Esophagus squamous epithelium (tissue), 5 donors: Measurements from ENCODE around the gene CYP2C19. TPM values are rescaled to one million over a fixed set of nuclear protein-coding genes. Genes with fewer than 3 reads are reported as not detected.
"Not testable (repeated sequence)": the region's sequence is repeated elsewhere in the genome, so short reads cannot be mapped to it uniquely, and the experiment has no call there.

ENCODE experiments used
- DNase-seq: peaks from one replicate; lab custom pipeline; 2025; lab: John Stamatoyannopoulos, UW
- H3K27ac ChIP-seq, 4 donors: fragments of 200-600 bp; sonication (generic); one replicate each; pipeline ENCODE4 v1.5.1; 2016 to 2019; ENCODE audit warnings: mild to moderate bottlenecking in 1 of 4
- H3K27me3 ChIP-seq, 4 donors: fragments of 200-600 bp; sonication (generic); 1 replicate in 3 of 4; 2 replicates in 1 of 4; pipeline versions ENCODE4 v1.5.1 to v1.6.0; 2017 to 2021; ENCODE audit warnings: antibody characterized with exemption in 1 of 4
- H3K36me3 ChIP-seq, 3 donors: fragments of 200-600 bp; sonication (generic); one replicate each; pipeline ENCODE4 v1.5.1; 2016 to 2019
- H3K4me1 ChIP-seq, 3 donors: fragments of 200-600 bp; sonication (generic); one replicate each; pipeline ENCODE4 v1.5.1; 2017 to 2019
- H3K4me3 ChIP-seq, 4 donors: fragments of 200-600 bp; sonication (generic); 1 replicate in 3 of 4; 2 replicates in 1 of 4; pipeline ENCODE4 v1.5.1; 2016 to 2019; ENCODE audit warnings: mild to moderate bottlenecking in 2 of 4, moderate library complexity in 1 of 4
- H3K9me3 ChIP-seq, 3 donors: fragments of 200-600 bp; sonication (generic); one replicate each; pipeline ENCODE4 v1.5.1; 2016 to 2019
- CTCF ChIP-seq, 6 experiments: fragments of 450-650 bp in 4 of 6; fragments of 200-600 bp in 2 of 6; sonication (generic) in 2 of 6; IDR thresholded peaks; one replicate each; pipeline ENCODE4 v1.5.1; 2016 to 2019; ENCODE audit warnings: antibody characterized with exemption in 6 of 6, mild to moderate bottlenecking in 4 of 6, moderate library complexity in 4 of 6
- POLR2A ChIP-seq, 4 donors: fragments of 450-650 bp; IDR thresholded peaks; one replicate each; pipeline ENCODE4 v1.6.1; 2017; ENCODE audit warnings: antibody characterized with exemption in 4 of 4, mild to moderate bottlenecking in 4 of 4, moderate library complexity in 3 of 4
- WGBS, 2 donors: methylation state at CpG; one replicate each; pipeline ENCODE4 v1.1.5; 2018; 5-methylcytosine and 5-hydroxymethylcytosine counted together
- intact Hi-C: fragments of 100-400 bp; cut with DNase I; formaldehyde crosslinking; loops from one replicate; pipeline ENCODE4 v1.15.0; 2022
- total RNA-seq, 4 donors: library from RNA; depleted of rRNA; stranded (reverse); fragments of >200 nt; gene quantifications; one replicate each; pipeline ENCODE4 v1.1.0, GENCODE V29; 2016
- donor health status: DM: yes; HTN: yes; CAD: no.

The CYP2C19 gene
- total RNA-seq, 4 donors from 2014 or later: 1.1 to 5.0 (median 2.7) TPM

DNA sequence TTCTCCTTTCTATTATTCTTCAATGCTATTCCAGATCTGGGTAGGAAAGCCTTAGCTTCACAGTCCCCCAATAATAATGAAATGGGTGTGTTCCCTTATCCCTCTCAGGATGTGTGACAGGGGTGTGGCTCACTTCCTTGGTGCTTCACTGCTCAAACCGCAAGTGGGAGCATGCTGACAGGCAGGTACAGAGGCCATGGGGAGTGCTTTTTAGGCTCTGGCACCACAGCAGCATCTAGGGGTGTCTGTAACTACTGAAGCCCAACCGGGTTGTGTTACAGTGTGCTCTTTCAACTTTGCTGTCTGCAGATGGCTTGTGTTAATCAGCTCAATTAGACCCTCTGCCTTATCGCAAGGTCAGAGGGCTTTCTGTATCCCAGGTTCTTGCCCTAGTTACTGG, 96.6 kb downstream of the CYP2C19 start:
- Histone ChIP-seq H3K27me3 (no peaks in the 10 kb centered on the region), H3K27ac (no peak overlapping the region), H3K4me1 (no peaks in the 10 kb centered on the region), H3K36me3 (no peaks in the 10 kb centered on the region), H3K4me3 (no peak overlapping the region), H3K9me3 (peaks cover 0 to 8% (median 0%) of the 10 kb centered on the region in 3 donors)
- TF ChIP-seq POLR2A (IDR thresholded peaks at IDR 0.05) (no peak), CTCF (IDR thresholded peaks at IDR 0.05) (no peak)
- WGBS, 2 donors: 60 to 62% methylated on average over 1 to 3 of the region's 3 CpGs
- DNase-seq: no peak
- intact Hi-C loops: no loop called here

DNA sequence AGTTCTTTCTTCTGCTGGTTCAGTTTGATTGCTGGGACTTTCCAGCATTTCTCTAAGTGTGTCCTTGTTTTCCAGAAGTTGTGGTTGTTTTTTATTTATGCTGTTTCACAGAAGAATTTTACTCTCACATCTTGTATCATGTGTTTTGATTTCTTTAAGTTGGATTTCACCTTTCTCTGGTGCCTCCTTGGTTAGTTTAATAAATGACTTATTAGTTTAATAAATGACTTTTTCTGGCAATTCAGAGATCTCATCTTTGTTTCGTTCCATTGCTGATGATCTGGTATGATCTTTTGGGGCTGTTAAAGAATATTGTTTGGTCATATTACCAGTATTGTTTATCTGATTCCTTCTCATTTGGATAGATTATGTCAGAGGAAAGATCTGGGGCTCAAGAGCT, 116.2 kb downstream of the CYP2C19 start:
- no peaks in the 10 kb centered on the region for H3K36me3 ChIP-seq
- H3K4me3 ChIP-seq: no peak overlapping the region
- TF ChIP-seq POLR2A (IDR thresholded peaks at IDR 0.05) (no peak), CTCF (IDR thresholded peaks at IDR 0.05) (no peak)
- no peaks in the 10 kb centered on the region for H3K9me3 ChIP-seq
- H3K4me1 ChIP-seq: no peaks in the 10 kb centered on the region
- 68 to 79% methylated on average over 1 of the region's 1 CpG for WGBS, 2 donors
- no peaks in the 10 kb centered on the region for H3K27me3 ChIP-seq
- no peak for DNase-seq
- H3K27ac ChIP-seq: no peak overlapping the region
- intact Hi-C loops: no loop called here

GRCh38 chr10:94879214-94879613, 116.7 kb downstream of the CYP2C19 start:
- TF ChIP-seq POLR2A (IDR thresholded peaks at IDR 0.05) (no peak), CTCF (IDR thresholded peaks at IDR 0.05) (no peak)
- H3K27me3 ChIP-seq: no peaks in the 10 kb centered on the region
- DNase-seq: no peak
- no peak overlapping the region for H3K27ac ChIP-seq
- H3K4me3 ChIP-seq: no peak overlapping the region
- intact Hi-C loops: no loop called here
- no peaks in the 10 kb centered on the region for H3K9me3 ChIP-seq
- H3K4me1 ChIP-seq: no peaks in the 10 kb centered on the region
- H3K36me3 ChIP-seq: no peaks in the 10 kb centered on the region
- WGBS, 2 donors: 100% methylated on average over 1 of the region's 1 CpG

- TF ChIP-seq CTCF (IDR thresholded peaks at IDR 0.05): no peak
- no peak for TF ChIP-seq POLR2A (IDR thresholded peaks at IDR 0.05)
- Histone ChIP-seq H3K4me3 (no peak overlapping the region), H3K27me3 (no peaks in the 10 kb centered on the region), H3K9me3 (peaks cover 0 to 6% (median 0%) of the 10 kb centered on the region in 3 donors), H3K27ac (no peak overlapping the region), H3K4me1 (no peaks in the 10 kb centered on the region), H3K36me3 (no peaks in the 10 kb centered on the region)
- intact Hi-C loops: no loop called here
- 66 to 69% methylated on average over 3 of the region's 3 CpGs for WGBS, 2 donors
- no peak for DNase-seq
Observed at GRCh38 chr10:94889123-94889522, 126.6 kb downstream of the CYP2C19 start.

DNA sequence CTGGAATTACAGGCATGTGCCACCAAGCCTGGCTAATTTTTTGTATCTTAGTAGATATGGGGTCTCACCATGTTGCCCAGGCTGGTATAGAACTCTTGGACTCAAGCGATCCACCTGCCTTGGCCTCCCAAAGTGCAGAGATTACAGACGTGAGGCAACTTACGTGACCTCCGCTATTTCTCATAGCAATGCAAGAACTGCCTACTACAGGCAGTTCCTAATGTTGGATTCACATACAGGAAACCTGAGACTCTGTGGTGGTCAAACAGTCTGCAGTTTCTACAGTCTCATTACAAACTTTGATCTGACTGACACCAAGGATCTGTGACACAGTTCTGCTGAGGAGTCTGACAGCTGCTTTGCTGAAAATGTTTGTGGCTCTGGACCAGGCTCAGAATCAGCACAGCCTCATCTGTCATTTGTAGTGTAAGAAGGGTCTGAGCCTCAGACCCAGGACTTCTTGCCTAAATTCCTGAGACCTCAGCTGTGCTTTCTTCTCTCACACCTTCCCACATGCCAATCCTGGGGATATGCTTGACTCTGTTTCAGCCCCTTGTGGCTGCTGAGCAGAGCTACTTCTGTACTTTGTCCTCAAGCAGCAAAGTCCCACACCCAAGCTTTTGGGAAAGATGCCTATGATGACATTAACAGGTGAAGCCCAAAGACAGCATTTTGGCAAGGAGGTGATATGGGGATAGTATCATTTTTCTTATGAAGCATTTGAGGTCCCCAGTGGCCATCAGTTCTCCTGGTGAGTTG, 128.0 kb downstream of the CYP2C19 start:
- no peaks in the 10 kb centered on the region for H3K36me3 ChIP-seq
- H3K27me3 ChIP-seq: no peaks in the 10 kb centered on the region
- no peak overlapping the region for H3K4me3 ChIP-seq
- no peak overlapping the region for H3K27ac ChIP-seq
- no peak for TF ChIP-seq POLR2A (IDR thresholded peaks at IDR 0.05)
- TF ChIP-seq CTCF (IDR thresholded peaks at IDR 0.05): no peak
- H3K4me1 ChIP-seq: no peaks in the 10 kb centered on the region
- H3K9me3 ChIP-seq: peaks cover 0 to 6% (median 0%) of the 10 kb centered on the region in 3 donors
- intact Hi-C loops: no loop called here
- WGBS, 2 donors: 64 to 80% methylated on average over 4 of the region's 4 CpGs
- no peak for DNase-seq

DNA sequence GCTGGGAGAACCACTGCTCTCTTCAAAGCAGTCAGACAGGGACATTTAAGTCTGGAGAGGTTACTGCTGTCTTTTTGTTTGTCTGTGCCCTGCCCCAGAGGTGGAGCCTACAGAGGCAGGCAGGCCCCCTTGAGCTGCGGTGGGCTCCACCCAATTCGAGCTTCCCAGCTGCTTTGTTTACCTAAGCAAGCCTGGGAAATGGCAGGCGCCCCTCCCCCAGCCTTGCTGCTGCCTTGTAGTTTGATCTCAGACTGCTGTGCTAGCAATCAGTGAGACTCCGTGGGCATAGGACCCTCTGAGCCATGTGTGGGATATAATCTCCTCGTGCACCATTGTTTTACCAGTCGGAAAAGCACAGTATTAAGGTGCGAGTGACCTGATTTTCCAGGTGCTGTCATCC, 135.9 kb downstream of the CYP2C19 start:
- H3K4me3 ChIP-seq, H3K4me1 ChIP-seq, intact Hi-C loops, H3K36me3 ChIP-seq, H3K27ac ChIP-seq, H3K27me3 ChIP-seq, H3K9me3 ChIP-seq, DNase-seq: not testable (repeated sequence)
- WGBS, 2 donors: 40 to 62% methylated on average over 2 to 5 of the region's 7 CpGs
